Fibroblast of skin of left biceps (primary cell): ENCODE measurements around the gene OR4D1.

Experiments
- DNase-seq, 2 experiments: peaks; one replicate each; pipeline ENCODE4 v3.0.0-alpha.2; 2013; ENCODE audit warnings: low read depth in 2 of 2

The OR4D1 gene

DNA sequence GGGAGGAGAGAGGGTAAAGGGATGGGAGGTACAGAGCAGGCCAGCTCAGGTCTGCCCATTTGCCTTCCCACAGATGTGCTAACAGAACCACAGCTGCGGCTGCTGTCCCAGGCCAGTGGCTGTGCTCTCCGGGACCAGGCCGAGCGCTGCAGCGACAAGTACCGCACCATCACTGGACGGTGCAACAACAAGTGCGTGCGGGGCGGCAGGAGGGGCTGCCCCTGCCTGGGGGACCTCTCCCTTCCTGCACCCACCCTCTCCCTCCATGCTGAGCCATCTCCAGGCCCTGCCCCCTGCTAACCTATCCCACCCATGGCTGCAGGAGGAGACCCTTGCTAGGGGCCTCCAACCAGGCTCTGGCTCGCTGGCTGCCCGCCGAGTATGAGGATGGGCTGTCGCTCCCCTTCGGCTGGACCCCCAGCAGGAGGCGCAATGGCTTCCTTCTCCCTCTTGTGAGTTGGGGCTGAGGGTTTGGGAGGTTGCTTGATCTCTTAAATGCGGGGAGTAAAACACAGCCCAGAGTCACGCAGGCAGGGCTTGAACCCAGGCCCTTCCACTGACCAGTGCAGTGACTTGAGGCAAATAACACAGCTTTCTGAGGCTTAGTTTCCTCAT, 45.6 kb downstream of the OR4D1 start:
- no peak for DNase-seq

GRCh38 chr17:58195518-58196123, 47.4 kb downstream of the OR4D1 start:
- DNase-seq, result no peak

DNA sequence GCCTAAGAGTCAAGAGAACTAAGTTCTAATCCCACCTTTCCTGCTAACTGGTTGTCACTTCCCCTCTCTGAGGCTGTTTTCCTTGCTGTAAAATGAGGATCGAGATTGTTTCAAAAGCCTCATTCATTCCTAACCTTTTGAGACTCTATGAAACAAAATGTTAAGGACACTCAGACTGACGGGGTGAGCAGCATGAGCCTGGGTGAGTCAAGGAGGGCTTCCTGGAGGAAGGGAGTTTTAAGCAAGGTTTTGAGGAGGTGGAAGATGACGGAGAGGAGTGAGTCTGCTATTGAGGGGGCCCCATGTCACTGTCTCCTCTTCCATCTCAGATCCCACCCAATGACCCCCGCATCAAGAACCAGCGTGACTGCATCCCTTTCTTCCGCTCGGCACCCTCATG, 48.4 kb downstream of the OR4D1 start:
- DNase-seq, result no peak

GRCh38 chr17:58200024-58200633, 51.9 kb downstream of the OR4D1 start:
- no peak for DNase-seq

GRCh38 chr17:58202859-58203258, 54.7 kb downstream of the OR4D1 start:
- DNase-seq, result no peak

GRCh38 chr17:58204796-58205195, 56.6 kb downstream of the OR4D1 start:
- no peak for DNase-seq

GRCh38 chr17:58205936-58206335, 57.8 kb downstream of the OR4D1 start:
- no peak for DNase-seq

GRCh38 chr17:58207451-58207850, 59.3 kb downstream of the OR4D1 start:
- no peak for DNase-seq

DNA sequence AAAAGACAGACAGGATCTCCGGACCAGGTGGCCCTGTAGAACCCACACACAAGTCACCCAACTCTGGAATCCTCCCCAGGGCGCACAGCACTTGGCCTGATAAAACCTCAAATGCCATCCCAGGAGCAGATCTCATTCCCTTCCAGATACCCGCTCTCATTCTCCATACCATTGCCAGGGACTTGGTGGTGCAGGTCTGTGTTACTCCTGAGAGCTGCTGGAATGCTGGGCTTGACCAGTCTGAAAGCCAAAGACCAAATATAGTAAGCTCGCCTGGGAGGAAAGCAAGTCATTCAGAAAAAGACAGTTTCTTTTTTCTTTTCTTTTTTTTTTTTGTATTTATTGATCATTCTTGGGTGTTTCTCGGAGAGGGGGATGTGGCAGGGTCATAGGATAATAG, 60.2 kb downstream of the OR4D1 start:
- no peak for DNase-seq
